B cell (primary cell): ENCODE data around the gene DAAM2. TPM values are rescaled to one million over a fixed set of nuclear protein-coding genes. Genes with fewer than 3 reads are reported as not detected.

ENCODE experiments used
- ATAC-seq: fragments of 200-7000 bp; cut with Tn5 transposase; one replicate; pipeline ENCODE4 v1.10.0; 2021; ENCODE audit warnings: low read depth, mild to moderate bottlenecking, moderate number of reproducible peaks, moderate library complexity
- CTCF ChIA-PET: fragments of 350-600 bp; sonication (Branson Sonifier 250); formaldehyde crosslinking; loops from one replicate; lab custom pipeline; 2021; ENCODE audit warnings: antibody characterized with exemption, inconsistent platforms; lab: Charles Lee
- POLR2A ChIA-PET: fragments of 350-600 bp; sonication (Branson Sonifier 250); formaldehyde crosslinking; loops from one replicate; lab custom pipeline; 2021; ENCODE audit warnings: antibody characterized with exemption; lab: Charles Lee
- DNase-seq: peaks from one replicate; pipeline ENCODE4 v3.0.0; 2013
- H2AFZ ChIP-seq: 2 replicates; pipeline ENCODE4 v1.6.1; 2012; ENCODE audit warnings: mild to moderate bottlenecking, low read depth, low read length; ENCODE audit not compliant: insufficient read depth, poor library complexity, severe bottlenecking
- H3K27ac ChIP-seq, 2 donors: 1 replicate in 1 of 2; 2 replicates in 1 of 2; pipeline ENCODE4 v1.5.1; 2012 to 2013; ENCODE audit warnings: low read length in 2 of 2, mild to moderate bottlenecking in 2 of 2, moderate library complexity in 1 of 2
- H3K27me3 ChIP-seq, 4 experiments: fragments of 200-600 bp in 1 of 4; sonication (generic) in 1 of 4; replicated peaks in 1 of 4; 1 replicate in 2 of 4; 2 replicates in 2 of 4; pipeline versions ENCODE4 v1.6.1 to v1.7.0; 2013 to 2016; ENCODE audit warnings: low read length in 3 of 4, mild to moderate bottlenecking in 2 of 4, mixed read lengths in 1 of 4, moderate library complexity in 1 of 4; ENCODE audit not compliant: insufficient read depth in 4 of 4, control insufficient read depth in 3 of 4; ENCODE audit errors: control extremely low read depth in 1 of 4
- H3K36me3 ChIP-seq, 2 experiments: replicated peaks in 1 of 2; 1 replicate in 1 of 2; 2 replicates in 1 of 2; pipeline versions ENCODE4 v1.6.1 to v1.7.1; 2013; ENCODE audit warnings: low read length in 1 of 2; ENCODE audit not compliant: insufficient read depth in 2 of 2, control insufficient read depth in 1 of 2; ENCODE audit errors: control extremely low read depth in 1 of 2, extremely low read depth in 1 of 2
- H3K4me1 ChIP-seq, 2 donors: fragments of 200-600 bp in 1 of 2; sonication (generic) in 1 of 2; 1 replicate in 1 of 2; 2 replicates in 1 of 2; pipeline versions ENCODE4 v1.5.1 to v1.6.1; 2013 to 2017; ENCODE audit warnings: low read length in 2 of 2; ENCODE audit not compliant: control insufficient read depth in 2 of 2, insufficient read depth in 2 of 2
- H3K4me2 ChIP-seq: replicated peaks from 2 replicates; pipeline ENCODE3; 2012; ENCODE audit warnings: mild to moderate bottlenecking, low read depth, low read length; ENCODE audit not compliant: poor library complexity, severe bottlenecking
- H3K4me3 ChIP-seq, 5 experiments: fragments of 200-600 bp in 1 of 5; sonication (generic) in 1 of 5; 1 replicate in 3 of 5; 2 replicates in 2 of 5; pipeline versions ENCODE4 v1.5.1 to v1.7.0; 2011 to 2016; ENCODE audit warnings: low read length in 4 of 5, mild to moderate bottlenecking in 4 of 5, low read depth in 2 of 5, control low read depth in 1 of 5, moderate library complexity in 1 of 5; ENCODE audit not compliant: insufficient read depth in 1 of 5; ENCODE audit errors: control extremely low read depth in 1 of 5, extremely low read depth in 1 of 5
- H3K79me2 ChIP-seq: fragments of 200-600 bp; sonication (generic); one replicate; pipeline ENCODE4 v1.6.0; 2016; ENCODE audit warnings: low read length; ENCODE audit not compliant: control insufficient read depth, insufficient read depth
- H3K9ac ChIP-seq: fragments of 200-600 bp; sonication (generic); 2 replicates; pipeline ENCODE4 v1.6.1; 2017; ENCODE audit warnings: mild to moderate bottlenecking, low read length, moderate library complexity
- H3K9me3 ChIP-seq, 3 donors: one replicate each; pipeline versions ENCODE4 v1.6.1 to v1.7.1; 2013; ENCODE audit warnings: low read length in 2 of 3; ENCODE audit not compliant: control insufficient read depth in 2 of 3, insufficient read depth in 1 of 3; ENCODE audit errors: control extremely low read depth in 1 of 3
- H4K20me1 ChIP-seq: 2 replicates; pipeline ENCODE4 v1.6.0; 2012; ENCODE audit warnings: mild to moderate bottlenecking, low read length; ENCODE audit not compliant: insufficient read depth, control insufficient read depth, poor library complexity, severe bottlenecking
- H3K27ac Mint-ChIP-seq: one replicate; pipeline ENCODE4 v1.8.0; 2021; ENCODE audit warnings: mixed read lengths
- H3K27me3 Mint-ChIP-seq: one replicate; pipeline ENCODE4 v1.8.0; 2021; ENCODE audit warnings: mixed read lengths
- H3K4me1 Mint-ChIP-seq: one replicate; pipeline ENCODE4 v1.8.0; 2021; ENCODE audit warnings: mixed read lengths
- H3K4me3 Mint-ChIP-seq: one replicate; pipeline ENCODE4 v1.8.0; 2021; ENCODE audit warnings: mixed read lengths
- H3K9me3 Mint-ChIP-seq: one replicate; pipeline ENCODE4 v1.8.0; 2022; ENCODE audit warnings: mixed read lengths; ENCODE audit not compliant: insufficient read depth
- EZH2 ChIP-seq: IDR thresholded peaks from 2 replicates; pipeline ENCODE4 v1.6.1; 2012; ENCODE audit warnings: borderline replicate concordance, low read depth, mild to moderate bottlenecking, moderate library complexity, low read length; ENCODE audit not compliant: insufficient read depth, poor library complexity, severe bottlenecking
- WGBS: methylation state at CpG from one replicate; pipeline ENCODE4 v1.1.5; 2013; ENCODE audit warnings: missing lambda C conversion rate; ENCODE audit not compliant: insufficient coverage; 5-methylcytosine and 5-hydroxymethylcytosine counted together
- intact Hi-C: fragments of 100-400 bp; cut with micrococcal nuclease; formaldehyde crosslinking; loops from one replicate; pipeline ENCODE4 v1.10.0; 2022
- polyA plus RNA-seq: library from polyadenylated mRNA; depleted of rRNA; stranded (reverse); fragments of >200 nt; gene quantifications from 2 replicates; pipeline ENCODE4 v1.2.3, GENCODE V29; 2012
- total RNA-seq, 2 donors: library from RNA; stranded (reverse); fragments of 120-200 nt in 1 of 2; gene quantifications; 1 replicate in 1 of 2; 2 replicates in 1 of 2; pipeline versions ENCODE4 v1.2.3 to v1.2.4, GENCODE V29; 2013 to 2022
- TF ChIP-seq, protein P1 (sequence below): fragments of 200-600 bp; IDR thresholded peaks from one replicate; pipeline ENCODE4 v1.8.0; 2022; ENCODE audit warnings: antibody characterized with exemption, mild to moderate bottlenecking

DAAM2 gene
- total and polyA plus RNA-seq, 2 donors (not counting 1 experiment from before 2014, with no cell fraction given), result not detected

DNA sequence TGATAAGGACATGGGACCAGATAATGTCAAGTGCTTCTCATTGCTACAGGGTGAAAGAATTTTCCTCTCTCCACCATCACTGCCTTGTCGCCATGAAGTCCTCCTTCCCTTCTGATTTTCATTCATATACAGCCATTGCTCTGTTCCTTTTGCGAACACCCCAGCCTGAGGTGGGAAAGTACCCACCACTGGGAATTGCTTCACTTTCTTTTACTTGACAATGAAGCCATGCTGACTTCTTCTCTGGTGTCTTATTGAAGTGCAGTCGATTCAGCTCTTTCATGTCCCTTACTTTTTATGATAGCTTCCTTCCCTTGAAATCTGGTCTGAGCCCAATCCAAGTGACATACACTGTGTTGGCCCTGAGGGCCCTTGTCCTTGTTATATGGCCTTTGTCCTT, 16.2 kb downstream of the DAAM2 start:
- Histone ChIP-seq H3K9ac (no peak overlapping the region), H3K27ac (no peak overlapping the region), H3K36me3 (no peaks in the 10 kb centered on the region), H3K9me3 (no peaks in the 10 kb centered on the region), H3K4me2 (no peak overlapping the region), H3K27me3 (peaks cover 0 to 5% (median 2%) of the 10 kb centered on the region in 4 experiments), H3K4me3 (no peak overlapping the region), H3K79me2 (no peaks in the 10 kb centered on the region), H4K20me1 (no peaks in the 10 kb centered on the region), H3K4me1 (peaks cover 0 to 5% of the 10 kb centered on the region in 2 donors), H2AFZ (no peak overlapping the region)
- no peaks in the 10 kb centered on the region for H3K9me3 Mint-ChIP-seq
- ATAC-seq (no peak), DNase-seq (no peak)
- H3K4me1 Mint-ChIP-seq, result peaks cover 5% of the 10 kb centered on the region
- TF ChIP-seq EZH2, result no peak
- TF ChIP-seq, protein P1, sequence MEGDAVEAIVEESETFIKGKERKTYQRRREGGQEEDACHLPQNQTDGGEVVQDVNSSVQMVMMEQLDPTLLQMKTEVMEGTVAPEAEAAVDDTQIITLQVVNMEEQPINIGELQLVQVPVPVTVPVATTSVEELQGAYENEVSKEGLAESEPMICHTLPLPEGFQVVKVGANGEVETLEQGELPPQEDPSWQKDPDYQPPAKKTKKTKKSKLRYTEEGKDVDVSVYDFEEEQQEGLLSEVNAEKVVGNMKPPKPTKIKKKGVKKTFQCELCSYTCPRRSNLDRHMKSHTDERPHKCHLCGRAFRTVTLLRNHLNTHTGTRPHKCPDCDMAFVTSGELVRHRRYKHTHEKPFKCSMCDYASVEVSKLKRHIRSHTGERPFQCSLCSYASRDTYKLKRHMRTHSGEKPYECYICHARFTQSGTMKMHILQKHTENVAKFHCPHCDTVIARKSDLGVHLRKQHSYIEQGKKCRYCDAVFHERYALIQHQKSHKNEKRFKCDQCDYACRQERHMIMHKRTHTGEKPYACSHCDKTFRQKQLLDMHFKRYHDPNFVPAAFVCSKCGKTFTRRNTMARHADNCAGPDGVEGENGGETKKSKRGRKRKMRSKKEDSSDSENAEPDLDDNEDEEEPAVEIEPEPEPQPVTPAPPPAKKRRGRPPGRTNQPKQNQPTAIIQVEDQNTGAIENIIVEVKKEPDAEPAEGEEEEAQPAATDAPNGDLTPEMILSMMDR, result no peak
- H3K4me3 Mint-ChIP-seq, result no peak overlapping the region
- ChIA-PET CTCF (no interaction called here), POLR2A (no interaction called here)
- intact Hi-C loops, result no loop called here
- H3K27me3 Mint-ChIP-seq, result peaks cover 30% of the 10 kb centered on the region
- H3K27ac Mint-ChIP-seq, result no peak overlapping the region
- WGBS, result 90% methylated on average over 2 of the region's 3 CpGs

DNA sequence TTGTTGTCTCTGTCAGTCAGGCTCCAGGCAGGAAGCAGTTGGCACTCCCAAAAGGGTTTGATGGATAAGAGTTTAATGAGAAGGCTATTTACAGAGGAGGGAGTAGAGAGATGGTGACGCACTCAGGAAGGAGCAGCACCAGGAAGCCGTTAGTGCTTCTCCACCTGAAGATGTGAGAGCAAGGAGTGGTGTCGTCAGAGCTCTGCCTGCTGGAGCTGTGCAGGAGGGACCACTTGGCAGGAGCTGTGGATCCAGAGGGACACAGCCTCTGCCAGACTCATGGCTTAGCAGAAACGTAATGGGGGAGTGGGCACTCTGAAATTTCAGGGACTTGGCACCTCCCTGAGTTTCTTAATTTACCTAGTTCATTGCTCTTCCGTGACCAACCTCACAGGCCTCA, 16.8 kb downstream of the DAAM2 start:
- DNase-seq, result no peak
- no peak overlapping the region for H3K9ac ChIP-seq
- H4K20me1 ChIP-seq, result no peaks in the 10 kb centered on the region
- Mint-ChIP-seq H3K27me3 (peaks cover 30% of the 10 kb centered on the region), H3K4me3 (no peak overlapping the region), H3K4me1 (peaks cover 9% of the 10 kb centered on the region), H3K27ac (no peak overlapping the region), H3K9me3 (no peaks in the 10 kb centered on the region)
- intact Hi-C loops, result no loop called here
- H3K27me3 ChIP-seq, result peaks cover 0 to 5% (median 2%) of the 10 kb centered on the region in 4 experiments
- no peak for ATAC-seq
- H3K9me3 ChIP-seq, result no peaks in the 10 kb centered on the region
- no peak overlapping the region for H3K4me2 ChIP-seq
- no peak overlapping the region for H2AFZ ChIP-seq
- peaks cover 0 to 10% of the 10 kb centered on the region in 2 donors for H3K4me1 ChIP-seq
- H3K4me3 ChIP-seq, result no peak overlapping the region
- H3K79me2 ChIP-seq, result no peaks in the 10 kb centered on the region
- POLR2A ChIA-PET, result no interaction called here
- H3K27ac ChIP-seq, result no peak overlapping the region
- 70% methylated on average over 3 of the region's 5 CpGs for WGBS
- H3K36me3 ChIP-seq, result no peaks in the 10 kb centered on the region
- TF ChIP-seq, protein P1, result no peak
- no peak for TF ChIP-seq EZH2
- CTCF ChIA-PET, result no interaction called here
